IMR-90 (cell line): ENCODE data around the gene RPL21. TPM values are rescaled to one million over a fixed set of nuclear protein-coding genes. Genes with fewer than 3 reads are reported as not detected.
A peak's percentile ranks its signal among the peaks of the same experiment; 100 is the strongest.

ENCODE experiments used
- ATAC-seq: fragments of 200-7000 bp; cut with Tn5 transposase; 2 replicates; pipeline ENCODE4 v1.9.1; 2020; ENCODE audit warnings: low read depth, mild to moderate bottlenecking, moderate library complexity
- BruUV-seq: library from RNA; stranded (reverse); fragments of 400-500 nt; replicated peaks from 2 replicates; lab custom pipeline; 2021; lab: Mats Ljungman, UMichigan
- CTCF ChIA-PET: fragments of 300-600 bp; formaldehyde crosslinking; extraction: SDS; loops from one replicate; lab custom pipeline; 2021; ENCODE audit warnings: antibody characterized with exemption; lab: Yijun Ruan, JAX
- POLR2A ChIA-PET: fragments of 300-600 bp; sonication (Branson Sonifier 250); formaldehyde crosslinking; loops from one replicate; lab custom pipeline; 2022; ENCODE audit warnings: antibody characterized with exemption; ENCODE audit not compliant: unreplicated experiment; lab: Charles Lee
- DNase-seq: peaks from one replicate; pipeline ENCODE4 v3.0.0; 2013
- H2AFZ ChIP-seq: replicated peaks from 2 replicates; pipeline ENCODE3; 2013; ENCODE audit warnings: low read length, mild to moderate bottlenecking; ENCODE audit not compliant: poor library complexity
- H2AK5ac ChIP-seq: 2 replicates; pipeline ENCODE4 v1.6.1; 2013; ENCODE audit warnings: low read depth, low read length, inconsistent platforms
- H2AK9ac ChIP-seq: replicated peaks from 2 replicates; pipeline ENCODE3; 2013; ENCODE audit warnings: mild to moderate bottlenecking, low read depth, low read length, moderate library complexity; ENCODE audit not compliant: poor library complexity
- H2BK120ac ChIP-seq: 2 replicates; pipeline ENCODE4 v1.6.1; 2013; ENCODE audit warnings: low read depth, low read length, inconsistent platforms
- H2BK15ac ChIP-seq: 3 replicates; pipeline ENCODE4 v1.6.1; 2013; ENCODE audit warnings: low read depth, low read length, inconsistent platforms
- H2BK20ac ChIP-seq: 2 replicates; pipeline ENCODE4 v1.6.1; 2013; ENCODE audit warnings: low read depth, mild to moderate bottlenecking, inconsistent platforms, low read length, moderate library complexity
- H2BK5ac ChIP-seq: 2 replicates; pipeline ENCODE4 v1.6.1; 2013; ENCODE audit warnings: mild to moderate bottlenecking, low read depth, low read length, inconsistent platforms; ENCODE audit not compliant: poor library complexity, severe bottlenecking
- H3K14ac ChIP-seq: replicated peaks from 2 replicates; pipeline ENCODE4 v1.6.1; 2013; ENCODE audit warnings: low read depth, low read length, inconsistent platforms
- H3K18ac ChIP-seq: 2 replicates; pipeline ENCODE4 v1.6.1; 2013; ENCODE audit warnings: low read depth, low read length, control low read depth
- H3K23ac ChIP-seq: 2 replicates; pipeline ENCODE4 v1.6.1; 2013; ENCODE audit warnings: low read depth, low read length, inconsistent platforms
- H3K27ac ChIP-seq: 2 replicates; pipeline ENCODE4 v1.5.1; 2013; ENCODE audit warnings: mild to moderate bottlenecking, control low read depth, low read length; ENCODE audit not compliant: insufficient read depth
- H3K27me3 ChIP-seq: 2 replicates; pipeline ENCODE4 v1.6.1; 2013; ENCODE audit warnings: low read length; ENCODE audit not compliant: control insufficient read depth, insufficient read depth
- H3K36me3 ChIP-seq: 2 replicates; pipeline ENCODE4 v1.6.1; 2013; ENCODE audit warnings: low read length, mixed read lengths; ENCODE audit not compliant: control insufficient read depth, insufficient read depth
- H3K4ac ChIP-seq: 2 replicates; pipeline ENCODE4 v1.6.1; 2013; ENCODE audit warnings: low read depth, low read length, inconsistent platforms
- H3K4me1 ChIP-seq: 2 replicates; pipeline ENCODE4 v1.6.1; 2013; ENCODE audit warnings: low read length, mixed read lengths; ENCODE audit not compliant: control insufficient read depth, insufficient read depth
- H3K4me2 ChIP-seq: 2 replicates; pipeline ENCODE4 v1.6.1; 2013; ENCODE audit warnings: low read depth, mild to moderate bottlenecking, control low read depth, low read length, moderate library complexity
- H3K4me3 ChIP-seq: 2 replicates; pipeline ENCODE4 v1.5.1; 2013; ENCODE audit warnings: low read depth, mild to moderate bottlenecking, control low read depth, low read length, moderate library complexity; ENCODE audit not compliant: insufficient read depth
- H3K56ac ChIP-seq: 2 replicates; pipeline ENCODE4 v1.6.1; 2013; ENCODE audit warnings: low read length, inconsistent platforms; ENCODE audit not compliant: insufficient read depth; ENCODE audit errors: extremely low read depth
- H3K79me1 ChIP-seq, 2 experiments: 2 replicates each; pipeline ENCODE4 v1.6.1; 2013; ENCODE audit warnings: low read length in 2 of 2, inconsistent platforms in 1 of 2, low read depth in 1 of 2
- H3K9ac ChIP-seq: 2 replicates; pipeline ENCODE4 v1.6.1; 2013; ENCODE audit warnings: low read depth, low read length, control low read depth
- H3K9me1 ChIP-seq: 2 replicates; pipeline ENCODE4 v1.6.1; 2013; ENCODE audit warnings: low read length, inconsistent platforms; ENCODE audit not compliant: insufficient read depth
- H3K9me3 ChIP-seq: 2 replicates; pipeline ENCODE4 v1.6.1; 2013; ENCODE audit warnings: low read length; ENCODE audit not compliant: control insufficient read depth, insufficient read depth
- H4K20me1 ChIP-seq: 2 replicates; pipeline ENCODE4 v1.6.1; 2013; ENCODE audit warnings: low read length, inconsistent platforms; ENCODE audit not compliant: insufficient read depth
- H4K5ac ChIP-seq: 2 replicates; pipeline ENCODE4 v1.6.1; 2013; ENCODE audit warnings: mild to moderate bottlenecking, low read depth, low read length, control low read depth
- H4K8ac ChIP-seq, 2 experiments: 2 replicates each; pipeline ENCODE4 v1.6.1; 2013; ENCODE audit warnings: low read depth in 2 of 2, low read length in 2 of 2, control low read depth in 1 of 2, inconsistent platforms in 1 of 2
- H4K91ac ChIP-seq: 2 replicates; pipeline ENCODE4 v1.6.1; 2013; ENCODE audit warnings: low read depth, low read length, inconsistent platforms; ENCODE audit not compliant: insufficient read depth
- CEBPB ChIP-seq: IDR thresholded peaks from 2 replicates; pipeline ENCODE4 v1.6.1; 2012; ENCODE audit warnings: low read depth, low read length, improper control_type of control experiment
- MAFK ChIP-seq: IDR thresholded peaks from 2 replicates; pipeline ENCODE4 v1.6.1; 2012; ENCODE audit warnings: low read depth, low read length, improper control_type of control experiment
- WGBS, 2 experiments: methylation state at CpG; one replicate each; pipeline versions ENCODE4 v1.1.5 to v1.1.7; 2013; ENCODE audit warnings: missing lambda C conversion rate in 2 of 2; ENCODE audit not compliant: insufficient read length in 1 of 2; ENCODE audit errors: extremely low coverage in 2 of 2; 5-methylcytosine and 5-hydroxymethylcytosine counted together
- dilution Hi-C: fragments of 300-500 bp; cut with HindIII; formaldehyde crosslinking; loops from one replicate; pipeline ENCODE4 v1.14.3; 2018; ENCODE audit warnings: low sequenced_read_pairs; ENCODE audit not compliant: unreplicated experiment
- in situ Hi-C: fragments of 300-500 bp; cut with MboI; formaldehyde crosslinking; loops from 3 replicates; pipeline ENCODE4 v1.14.3; 2019; ENCODE audit warnings: low sequenced_read_pairs, inconsistent platforms, mixed read lengths
- intact Hi-C: fragments of 100-400 bp; cut with micrococcal nuclease; formaldehyde crosslinking; loops from 2 replicates; pipeline ENCODE4 v1.10.0; 2022
- polyA plus RNA-seq, 3 experiments: library from polyadenylated mRNA; depleted of rRNA; stranded (reverse); fragments of >200 nt; gene quantifications; 2 replicates each; pipeline ENCODE4 v1.2.3, GENCODE V29; 2012; ENCODE audit warnings: low replicate concordance in 1 of 3
- total RNA-seq: library from RNA; depleted of rRNA; stranded (reverse); fragments of >200 nt; gene quantifications from 2 replicates; pipeline ENCODE4 v1.2.3, GENCODE V29; 2012

Gene RPL21
- total and polyA plus RNA-seq, 2 of the 4 experiments (the other 2 are of a cell fraction): 912 to 1,160 TPM

GRCh38 chr13:27233964-27234363 is 17.4 kb upstream of the RPL21 start:
- no TSS peak for BruUV-seq
- Histone ChIP-seq H3K79me1 (no peaks in the 10 kb centered on the region), H3K14ac (no peak overlapping the region)

More at GRCh38 chr13:27233964-27234363, 17.4 kb upstream of the RPL21 start:
- intact Hi-C loops (no loop called here), dilution Hi-C loops (no loop called here), in situ Hi-C loops (no loop called here)
- DNase-seq (no peak), ATAC-seq (no peak)
- ChIA-PET POLR2A (no interaction called here), CTCF (no interaction called here)
- H3K9me3 ChIP-seq: peaks cover 4% of the 10 kb centered on the region
- H3K23ac ChIP-seq: no peak overlapping the region
- H2BK120ac ChIP-seq: no peak overlapping the region
- H4K5ac ChIP-seq: no peak overlapping the region
- no peak overlapping the region for H3K4me3 ChIP-seq
- H3K4me2 ChIP-seq: no peak overlapping the region
- no peaks in the 10 kb centered on the region for H3K36me3 ChIP-seq
- WGBS, 2 experiments: no CpG with 5 or more reads among the region's 5 CpGs
- H3K18ac ChIP-seq: no peak overlapping the region
- no peak overlapping the region for H3K9ac ChIP-seq
- H3K9me1 ChIP-seq: no peaks in the 10 kb centered on the region
- no peak overlapping the region for H2BK20ac ChIP-seq
- no peaks in the 10 kb centered on the region for H3K27me3 ChIP-seq
- H2BK5ac ChIP-seq: no peak overlapping the region
- H3K56ac ChIP-seq: no peak overlapping the region
- no peak overlapping the region for H4K8ac ChIP-seq
- H2AK9ac ChIP-seq: no peak overlapping the region
- no peak overlapping the region for H3K27ac ChIP-seq
- H4K91ac ChIP-seq: no peak overlapping the region
- no peaks in the 10 kb centered on the region for H3K4me1 ChIP-seq
- no peak overlapping the region for H2AK5ac ChIP-seq
- no peak overlapping the region for H2AFZ ChIP-seq
- no peak overlapping the region for H3K4ac ChIP-seq
- TF ChIP-seq MAFK (no peak), CEBPB (peak; percentile 69)
- H4K20me1 ChIP-seq: no peaks in the 10 kb centered on the region
- no peak overlapping the region for H2BK15ac ChIP-seq
